Left forelimb (tissue), 1 donor: ENCODE measurements around the gene SCARB1.

ENCODE experiments used
- DNase-seq: peaks from one replicate; pipeline ENCODE4 v3.0.0-alpha.2; 2018; ENCODE audit warnings: low spot score

SCARB1 gene

DNA sequence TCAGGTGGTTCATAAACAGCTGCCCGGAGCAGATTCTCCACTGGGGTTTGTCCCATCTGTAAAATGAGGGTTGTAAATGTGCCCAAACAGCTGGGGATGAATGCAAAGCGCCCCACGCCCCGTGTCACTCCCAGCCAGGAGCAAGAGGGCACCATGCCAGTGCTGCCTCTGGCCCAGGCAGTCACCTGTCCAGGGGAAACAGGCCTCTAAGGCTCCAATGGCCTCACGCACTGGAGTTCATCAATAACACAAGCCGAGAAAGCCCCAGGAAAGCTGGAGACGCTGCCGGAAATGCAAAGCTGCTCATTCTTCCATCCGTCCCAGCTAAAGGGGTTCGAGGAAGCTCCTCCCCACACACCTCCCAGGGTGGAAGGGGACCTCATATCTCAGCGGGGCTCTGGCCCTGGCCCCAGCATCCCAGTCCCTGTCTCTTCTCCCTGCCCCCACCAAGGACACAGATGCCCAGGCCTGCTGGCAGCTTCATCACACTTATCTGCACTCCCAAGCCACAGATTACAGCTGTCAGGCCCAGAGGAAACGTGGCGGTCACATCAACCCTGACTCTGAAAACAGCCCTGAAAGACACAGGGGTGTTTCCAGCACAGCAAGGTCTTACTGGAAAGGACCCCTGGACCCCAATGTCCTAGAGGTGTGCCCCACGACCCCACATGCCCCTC, 21.5 kb downstream of the SCARB1 start:
- DNase-seq: no peak

DNA sequence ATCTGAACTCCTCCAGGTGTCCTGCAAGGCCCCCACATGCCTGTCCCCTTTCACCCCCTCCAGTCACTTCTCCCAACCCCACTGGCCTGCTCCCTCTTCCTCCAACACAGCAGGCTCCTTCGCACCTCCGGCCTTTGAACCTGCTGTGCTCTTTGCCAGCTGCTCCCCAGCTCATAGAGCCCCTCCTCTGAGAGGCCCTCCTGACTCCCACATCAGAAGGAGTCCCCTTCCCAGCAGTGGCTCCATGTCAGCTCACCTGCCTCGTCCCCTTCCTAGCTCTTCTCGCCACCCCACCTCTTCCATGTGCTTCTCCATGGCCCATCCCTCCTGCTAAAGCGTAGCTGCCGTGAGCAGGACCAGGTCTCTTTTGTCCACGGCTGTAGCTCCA, 22.1 kb downstream of the SCARB1 start:
- DNase-seq: no peak

DNA sequence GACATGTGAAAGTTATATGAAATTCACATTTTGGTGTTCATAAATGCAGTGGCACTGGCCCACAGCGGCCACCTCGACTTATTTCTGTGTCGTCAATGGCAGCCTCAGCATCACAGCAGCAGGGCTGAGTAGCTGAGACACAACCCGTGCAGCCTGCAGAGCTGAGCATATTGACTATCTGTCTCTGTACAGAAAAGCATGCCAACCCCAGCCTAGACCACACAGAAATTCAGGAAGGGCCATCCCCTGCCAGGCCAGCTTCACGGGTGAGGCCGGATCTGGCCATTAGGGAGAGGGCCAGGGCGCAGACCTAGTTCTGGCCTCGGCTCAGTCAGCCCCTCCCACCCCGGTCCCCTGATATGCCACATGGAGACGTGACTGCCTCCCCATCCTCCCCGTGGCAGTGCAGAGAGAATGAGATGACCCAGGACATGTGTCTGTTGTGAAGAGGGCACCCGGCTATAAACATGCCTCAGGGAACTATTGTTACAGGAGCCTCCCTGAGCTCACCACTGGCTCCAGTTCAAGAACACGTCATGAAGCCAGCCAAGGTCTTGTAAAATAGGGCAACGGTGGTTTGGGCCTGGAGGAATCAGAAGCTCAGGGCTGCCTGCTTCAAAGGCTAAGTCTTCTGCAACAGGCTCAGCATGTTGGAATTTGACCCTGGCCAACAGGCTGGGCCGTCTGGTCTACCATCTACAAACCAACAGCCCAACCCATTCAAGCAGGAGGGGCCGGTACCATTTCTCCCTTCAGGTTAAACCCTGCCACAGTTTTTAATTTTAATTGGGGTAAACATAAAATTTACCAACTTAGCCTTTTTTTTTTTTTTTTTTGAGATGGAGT, 25.5 kb downstream of the SCARB1 start:
- DNase-seq: no peak

DNA sequence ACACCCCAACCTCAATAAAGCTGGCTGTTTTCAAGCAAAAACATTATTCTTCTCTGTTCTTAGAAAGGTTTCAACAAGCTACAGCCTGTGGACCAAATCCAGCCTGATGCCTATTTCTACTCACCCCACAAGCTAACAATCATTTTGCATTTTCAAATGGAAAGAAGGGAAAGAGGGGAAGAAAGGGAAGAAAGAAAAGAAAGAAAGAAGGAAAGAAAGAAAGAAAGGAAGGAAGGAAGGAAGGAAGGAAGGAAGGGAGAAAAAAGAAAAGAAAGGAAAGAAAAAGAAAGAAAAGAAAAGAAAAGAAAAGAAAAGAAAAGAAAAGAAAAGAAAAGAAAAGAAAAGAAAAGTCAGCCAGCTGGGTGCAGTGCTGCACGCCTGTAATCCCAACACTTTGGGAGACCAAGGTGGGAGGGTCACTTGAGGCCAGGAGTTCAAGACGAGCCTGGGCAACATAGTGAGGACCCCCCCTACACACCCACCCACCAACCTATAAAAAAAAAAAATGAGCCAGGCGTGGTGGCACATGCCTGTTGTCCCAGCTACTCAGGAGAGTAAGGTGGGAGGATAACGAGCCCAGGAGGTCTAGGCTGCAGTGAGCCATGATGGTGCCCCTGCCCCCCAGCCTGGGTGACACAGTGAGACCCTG, 26.3 kb downstream of the SCARB1 start:
- DNase-seq: no peak

DNA sequence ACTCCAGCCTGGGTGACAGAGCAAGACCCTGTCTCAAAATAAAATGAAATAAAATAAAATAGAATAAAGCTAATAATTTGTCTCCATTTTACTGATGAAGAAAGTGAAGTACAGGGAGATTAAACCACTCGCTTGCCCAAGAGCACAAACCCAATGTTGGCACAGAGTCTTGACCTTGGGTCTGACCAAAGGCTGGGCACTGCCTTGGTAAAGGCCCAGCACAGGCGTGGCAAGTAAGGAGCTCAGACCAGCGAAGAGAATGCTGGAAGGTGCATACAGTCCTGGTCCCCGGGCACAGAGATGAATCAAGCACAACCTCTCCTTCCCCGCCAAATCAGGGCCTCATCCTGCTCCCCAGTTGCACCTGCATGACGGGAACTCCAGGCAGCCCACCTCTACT, 26.9 kb downstream of the SCARB1 start:
- DNase-seq: no peak

DNA sequence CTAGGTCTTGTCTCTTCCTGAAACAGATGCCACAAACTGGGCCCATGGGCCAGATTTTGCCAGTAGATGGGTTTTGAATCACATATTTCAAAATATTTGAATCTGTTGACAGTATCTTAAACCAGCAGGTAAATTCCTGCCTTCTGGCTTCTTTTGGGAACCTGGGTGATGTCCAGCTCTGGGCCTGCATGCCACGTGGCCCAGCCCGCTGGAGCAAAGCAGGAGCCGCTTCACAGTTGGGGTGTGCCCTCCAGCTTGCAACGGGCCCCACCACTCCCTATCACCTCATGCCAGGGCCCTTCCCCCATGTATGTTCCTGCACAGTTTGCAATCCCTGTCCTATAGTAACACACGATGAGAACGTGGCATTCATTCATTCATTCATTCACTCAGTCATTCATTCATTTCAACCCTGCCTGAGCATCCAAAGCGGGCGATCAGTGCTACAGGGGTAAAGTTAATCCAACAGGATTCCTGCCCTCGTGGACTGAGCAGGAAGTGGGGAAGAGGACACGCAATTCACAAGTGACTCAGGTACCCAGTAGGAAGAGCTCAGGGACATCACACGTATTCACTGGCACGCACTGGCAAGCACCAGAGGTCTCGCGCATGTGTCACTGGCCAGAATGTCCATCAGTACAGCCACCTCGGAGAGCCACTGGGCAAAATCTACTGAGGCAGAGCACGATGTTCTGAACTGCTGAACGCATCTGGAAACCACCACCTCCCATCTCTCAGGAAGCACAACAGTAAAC, 27.8 kb downstream of the SCARB1 start:
- no peak for DNase-seq

DNA sequence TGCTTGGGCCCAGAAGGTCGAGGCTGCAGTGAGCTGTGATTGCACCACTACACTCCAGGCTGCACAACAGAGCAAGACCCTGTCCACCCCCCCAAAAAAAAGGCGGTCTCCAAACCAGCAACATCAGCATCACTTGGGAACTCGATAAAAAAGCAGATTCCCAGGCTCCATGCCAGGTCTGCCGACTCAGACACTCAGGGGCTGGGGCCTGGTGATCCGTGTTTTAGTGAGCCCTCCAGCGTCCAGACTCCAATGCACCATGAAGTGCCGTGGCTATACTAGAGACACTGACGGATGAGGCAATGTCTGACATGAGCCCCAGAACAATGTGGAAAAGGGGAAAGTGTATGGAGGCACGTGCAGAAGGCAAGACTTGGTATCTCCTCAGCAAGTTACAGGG, 28.8 kb downstream of the SCARB1 start:
- no peak for DNase-seq

DNA sequence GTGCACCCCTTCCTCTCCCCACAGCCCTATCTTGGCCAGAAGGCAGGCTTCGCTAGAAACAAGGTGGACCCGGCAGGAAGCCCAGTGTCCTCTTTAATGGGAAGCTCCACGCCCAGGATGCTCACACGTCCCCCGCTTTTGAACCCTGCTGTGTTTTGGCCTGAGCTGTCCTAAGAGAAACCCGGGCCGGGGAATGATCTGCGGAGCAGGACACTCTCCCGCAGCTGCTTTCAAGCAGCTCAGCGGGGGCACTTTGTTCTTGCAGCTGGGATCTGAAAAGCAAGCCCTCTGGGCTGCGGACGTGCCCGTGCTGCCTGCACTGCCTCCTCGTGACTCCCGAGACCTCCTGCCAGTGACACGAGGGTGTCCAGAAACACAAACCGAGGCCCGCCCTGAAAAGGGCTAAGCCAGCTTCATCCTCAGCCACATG, 30.0 kb downstream of the SCARB1 start:
- no peak for DNase-seq

DNA sequence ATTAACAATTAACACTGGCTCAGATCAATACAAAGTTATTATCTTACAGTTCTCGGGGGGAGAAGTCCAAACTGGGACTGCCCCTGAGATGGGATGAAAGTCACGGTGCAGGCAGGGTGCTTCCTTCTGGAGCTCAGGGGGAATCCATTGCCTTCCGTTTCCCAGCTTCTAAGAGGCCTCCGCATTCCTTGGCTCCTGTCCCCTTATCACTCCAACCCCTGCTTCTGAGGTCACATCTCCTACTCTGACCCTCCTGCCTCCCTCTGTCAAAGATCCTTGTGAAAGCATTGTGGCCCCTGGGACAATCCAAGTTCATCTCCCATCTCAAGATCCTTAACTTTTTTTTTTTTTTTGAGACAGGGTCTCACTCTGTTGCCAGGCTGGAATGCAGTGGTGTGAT, 30.8 kb downstream of the SCARB1 start:
- no peak for DNase-seq

DNA sequence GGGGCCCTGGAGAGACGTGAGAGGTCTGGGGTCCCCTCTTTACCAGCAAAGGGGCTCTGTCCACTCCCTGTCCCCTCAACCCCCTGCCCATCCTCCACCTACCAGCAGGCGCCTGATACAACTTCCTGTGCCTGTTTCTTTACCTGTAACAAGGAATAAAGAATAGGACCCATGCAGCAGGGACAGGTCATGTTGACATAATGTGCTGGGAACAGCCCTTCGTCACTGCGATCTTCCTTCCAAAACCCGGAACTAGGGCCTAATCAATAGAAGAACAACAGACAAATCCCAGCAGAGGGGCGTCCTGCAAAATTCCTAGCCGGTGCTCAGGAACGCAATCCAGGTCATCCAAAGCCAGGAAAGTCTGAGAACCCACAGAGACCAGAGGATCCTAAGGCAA, 32.1 kb downstream of the SCARB1 start:
- DNase-seq: no peak

DNA sequence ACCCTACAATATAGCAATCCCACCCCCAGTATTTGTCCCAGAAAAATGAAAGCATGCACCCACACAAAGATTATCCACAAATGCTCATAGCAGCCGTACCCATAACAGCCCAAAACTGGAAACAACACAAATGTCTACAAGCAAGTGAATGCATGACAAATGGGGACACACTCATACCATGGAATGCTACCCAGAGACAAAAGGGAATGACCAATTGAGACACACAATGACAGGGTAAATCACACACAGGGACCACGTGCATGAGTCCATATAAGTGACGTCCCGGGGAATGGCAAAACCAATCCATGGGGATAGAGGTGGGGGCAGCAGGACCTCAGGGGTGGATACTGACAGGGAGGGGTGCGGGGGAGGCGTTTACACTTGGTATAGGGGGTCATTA, 33.4 kb downstream of the SCARB1 start:
- no peak for DNase-seq

DNA sequence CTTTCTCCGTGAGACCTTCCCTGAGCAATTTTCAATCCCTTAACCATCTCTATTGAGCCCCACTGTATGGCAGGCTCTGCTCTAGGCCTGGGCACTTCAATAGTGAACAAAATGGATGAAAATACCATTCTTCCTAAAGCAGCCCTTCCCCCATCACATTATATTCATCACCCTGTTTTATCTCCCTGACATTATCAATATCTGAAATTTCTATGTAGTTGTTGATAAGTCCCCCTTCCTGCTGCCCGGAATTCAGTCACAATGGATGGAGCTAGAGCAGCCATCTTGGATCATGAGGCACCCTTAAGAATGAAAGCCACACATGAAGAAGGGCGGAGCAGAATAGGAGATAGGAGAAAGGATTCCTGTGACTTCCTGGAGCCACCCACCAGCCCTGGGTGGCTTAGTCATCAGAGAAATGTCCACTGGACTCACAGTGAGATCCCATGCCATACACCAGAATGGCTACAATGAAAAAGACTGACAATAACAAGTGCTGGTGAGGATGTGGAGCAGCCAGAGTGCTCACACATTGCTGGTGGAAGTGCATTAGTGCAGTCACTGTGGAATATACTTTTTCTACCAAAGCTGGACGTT, 33.9 kb downstream of the SCARB1 start:
- DNase-seq: no peak

DNA sequence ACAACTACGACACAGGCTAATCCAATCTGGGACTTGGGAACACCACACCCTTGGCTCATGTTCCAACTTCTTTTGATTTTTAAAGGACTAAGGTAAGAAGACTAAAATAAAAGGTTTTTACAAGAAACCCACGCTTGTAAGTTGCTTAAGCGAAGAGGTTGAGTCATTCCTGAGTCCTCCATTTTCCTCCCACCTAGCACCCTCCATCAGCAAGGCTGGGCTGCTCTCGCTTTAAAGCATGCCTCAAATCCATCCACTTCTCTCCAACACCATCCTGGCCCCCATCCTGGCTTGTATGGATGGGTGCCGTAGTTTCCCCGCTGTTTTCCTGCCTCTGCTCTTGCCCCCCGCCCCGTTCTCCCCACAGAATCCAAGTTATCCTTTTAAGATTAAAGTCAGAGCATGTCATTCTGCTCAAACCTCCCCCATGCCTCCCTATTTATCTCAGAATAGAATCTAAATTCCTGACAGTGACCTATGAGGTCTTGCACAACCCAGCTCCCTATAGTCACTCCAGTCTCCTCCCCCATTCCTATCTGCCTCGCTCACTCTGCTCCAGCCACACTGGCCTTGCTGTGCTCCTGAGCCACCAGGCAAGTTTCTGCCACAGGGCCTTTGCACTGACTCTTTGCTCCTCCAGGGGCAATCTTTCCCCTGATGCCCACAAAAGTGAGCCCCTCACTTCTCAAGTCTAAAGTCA, 34.5 kb downstream of the SCARB1 start:
- no peak for DNase-seq

DNA sequence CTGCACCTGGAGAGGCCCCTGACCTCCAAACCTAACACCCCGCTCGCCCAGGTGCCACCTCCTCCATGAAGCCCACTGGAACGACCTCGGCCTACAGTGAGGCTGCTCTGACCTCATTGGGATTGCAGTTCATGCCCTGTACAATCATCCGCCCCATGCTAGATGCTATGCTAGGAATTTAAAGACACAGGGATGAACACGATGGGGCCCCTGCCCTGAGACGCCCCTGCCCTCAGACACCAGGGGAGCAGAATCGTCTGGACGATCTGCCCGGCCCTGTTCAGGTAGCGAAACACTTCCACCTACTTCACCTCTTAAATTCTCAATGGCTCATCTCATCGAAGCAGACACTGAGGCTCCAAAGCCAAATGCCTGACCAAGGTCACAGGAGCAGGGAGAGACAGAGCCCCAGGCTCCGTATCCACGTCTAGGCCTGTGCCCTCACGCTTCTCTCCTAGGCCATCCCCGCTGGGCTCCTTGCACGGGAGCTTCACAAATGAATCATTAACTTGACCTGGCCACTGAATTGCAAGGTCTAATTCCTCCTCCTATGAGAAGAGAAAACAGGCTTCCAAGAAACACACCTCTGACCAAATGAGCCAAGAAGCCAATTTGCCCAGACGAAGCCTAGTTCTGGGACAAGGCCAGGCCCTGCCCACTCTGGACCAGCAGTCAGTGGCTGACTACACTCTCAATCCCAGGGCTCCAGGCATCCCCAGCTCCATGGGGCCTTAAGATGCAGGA, 35.2 kb downstream of the SCARB1 start:
- DNase-seq: no peak

DNA sequence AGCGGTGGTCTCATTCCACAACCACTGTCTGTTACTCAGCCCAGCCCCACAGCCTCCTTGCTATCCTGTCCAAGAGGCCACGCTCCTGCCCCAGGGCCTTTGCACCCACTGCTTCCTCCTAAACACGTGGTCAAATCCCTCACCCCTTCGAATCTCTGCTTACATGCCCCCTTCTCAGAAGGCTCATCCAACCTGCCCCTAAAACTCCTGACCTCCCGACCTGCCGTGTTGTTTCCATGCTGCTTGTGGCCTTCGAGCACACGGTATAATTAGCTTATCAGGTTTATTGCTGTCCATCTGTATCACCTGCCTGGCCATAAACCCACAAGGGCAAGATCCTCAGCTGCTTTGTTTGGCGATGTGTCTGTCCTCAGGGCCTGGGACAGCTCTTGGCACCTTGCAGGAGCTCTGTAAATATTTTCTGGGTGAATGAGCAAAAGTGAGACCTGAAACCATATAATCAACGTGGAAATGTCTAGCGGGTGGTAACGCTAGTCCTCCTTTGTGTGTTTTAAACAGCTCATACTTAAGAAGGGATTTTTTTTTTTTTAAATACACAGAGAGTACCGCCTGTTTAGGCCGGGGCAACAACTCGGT, 36.0 kb downstream of the SCARB1 start:
- no peak for DNase-seq

DNA sequence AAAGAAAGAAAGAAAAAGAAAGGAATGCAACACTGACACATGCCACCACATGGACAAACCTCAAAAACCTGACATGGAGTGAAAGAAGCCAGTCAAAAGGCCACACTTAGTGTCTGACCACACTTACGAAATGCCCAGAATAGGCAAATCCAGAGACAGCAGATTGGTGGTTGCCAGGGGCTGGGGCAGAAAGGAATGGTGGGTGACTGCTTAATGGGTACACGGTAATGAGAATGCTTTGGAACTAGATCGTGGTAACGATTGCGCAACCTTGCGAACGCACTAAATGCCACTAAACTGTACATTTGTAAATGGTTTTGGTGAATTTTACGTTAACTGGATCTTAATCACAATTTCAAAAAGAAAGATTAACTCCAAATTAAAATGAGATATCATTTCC, 39.5 kb downstream of the SCARB1 start:
- no peak for DNase-seq

DNA sequence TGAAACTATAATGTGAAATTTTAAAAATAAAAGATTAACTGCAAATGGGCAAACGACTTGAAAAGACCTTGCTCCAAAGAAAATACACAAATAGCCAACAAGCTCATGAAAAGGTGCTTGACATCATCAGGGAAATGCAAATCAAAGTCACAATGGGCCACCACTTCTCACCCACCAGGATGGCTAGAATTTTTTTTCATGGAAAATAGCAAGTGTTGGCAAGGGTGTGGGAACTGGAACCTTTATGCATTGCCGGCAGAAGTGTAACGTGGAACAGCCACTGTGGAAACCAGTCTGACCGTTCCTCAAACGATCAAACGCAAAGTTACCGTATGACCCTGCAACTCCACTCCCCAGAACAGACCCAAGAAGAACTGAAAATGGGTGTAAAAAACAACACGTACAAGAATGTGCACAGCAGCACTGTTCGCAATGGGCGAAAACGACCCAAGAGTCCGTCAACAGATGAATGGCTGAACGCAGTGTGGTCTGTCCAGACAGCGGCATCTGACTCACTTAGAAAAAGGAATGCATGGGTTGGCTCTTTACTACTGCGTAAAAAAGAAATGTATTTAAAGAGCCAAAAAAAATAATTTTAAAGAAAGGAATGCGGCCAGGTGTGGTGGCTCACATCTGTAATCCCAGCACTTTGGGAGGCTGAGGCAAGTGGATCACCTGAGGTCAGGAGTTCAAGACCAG, 40.2 kb downstream of the SCARB1 start:
- no peak for DNase-seq

DNA sequence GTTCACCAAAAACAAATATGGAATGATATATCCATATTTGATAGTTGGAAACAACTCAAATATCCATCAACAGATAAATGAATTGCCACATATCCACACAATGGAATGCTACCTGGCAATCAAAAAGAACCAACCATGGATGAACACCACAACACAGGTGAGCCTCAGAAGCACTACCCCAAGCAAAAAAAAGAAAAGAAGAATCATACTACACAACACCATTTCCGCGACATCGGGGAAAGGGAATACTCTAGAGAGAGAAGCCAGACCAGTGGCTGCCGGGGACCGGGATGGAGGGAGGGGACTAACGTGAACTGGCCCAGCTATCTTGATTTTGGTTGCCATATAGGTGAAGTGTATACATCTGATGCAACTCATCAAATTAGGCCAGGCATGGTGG, 41.4 kb downstream of the SCARB1 start:
- DNase-seq: no peak
